Panc1 (cell line): Measurements from ENCODE around the gene ANXA6. TPM values are rescaled to one million over a fixed set of nuclear protein-coding genes. Genes with fewer than 3 reads are reported as not detected.

ENCODE experiments used
- ATAC-seq: fragments of 200-7000 bp; cut with Tn5 transposase; 2 replicates; pipeline ENCODE4 v1.9.1; 2020; ENCODE audit warnings: mild to moderate bottlenecking, moderate library complexity
- BruUV-seq: library from RNA; stranded (reverse); fragments of 400-500 nt; replicated peaks from 2 replicates; lab custom pipeline; 2021; lab: Mats Ljungman, UMichigan
- CTCF ChIA-PET: fragments of 300-600 bp; sonication (Branson Sonifier 250); formaldehyde crosslinking; loops from one replicate; lab custom pipeline; 2022; ENCODE audit warnings: antibody characterized with exemption; lab: Charles Lee
- POLR2A ChIA-PET: fragments of 300-600 bp; sonication (Branson Sonifier 250); formaldehyde crosslinking; loops from one replicate; lab custom pipeline; 2022; ENCODE audit warnings: antibody characterized with exemption; lab: Charles Lee
- DNase-seq: peaks from one replicate; pipeline ENCODE4 v3.0.0-alpha.2; 2010; ENCODE audit warnings: low read depth, low spot score
- H3K27ac ChIP-seq: 2 replicates; pipeline ENCODE4 v1.5.1; 2011; ENCODE audit warnings: mild to moderate bottlenecking, low read length, inconsistent platforms
- H3K27me3 ChIP-seq: fragments of 200-500 bp; sonication (Bioruptor generic); 2 replicates; pipeline ENCODE4 v1.6.0; 2014; ENCODE audit warnings: low read length, inconsistent platforms; ENCODE audit not compliant: control insufficient read depth, insufficient read depth
- H3K36me3 ChIP-seq: fragments of 200-500 bp; sonication (Bioruptor generic); 2 replicates; pipeline ENCODE4 v1.5.1; 2014; ENCODE audit warnings: inconsistent platforms, mild to moderate bottlenecking, low read length, moderate library complexity; ENCODE audit not compliant: control insufficient read depth, insufficient read depth
- H3K4me1 ChIP-seq: 2 replicates; pipeline ENCODE4 v1.5.1; 2011; ENCODE audit warnings: inconsistent platforms, mild to moderate bottlenecking, low read length, moderate library complexity; ENCODE audit not compliant: control insufficient read depth, insufficient read depth
- H3K4me3 ChIP-seq, 2 experiments: 2 replicates each; pipeline ENCODE4 v1.5.1; 2011 to 2012; ENCODE audit warnings: low read depth in 2 of 2, low read length in 2 of 2, mild to moderate bottlenecking in 2 of 2, inconsistent platforms in 1 of 2, moderate library complexity in 1 of 2
- H3K9me3 ChIP-seq: fragments of 200-500 bp; sonication (Bioruptor generic); 2 replicates; pipeline ENCODE4 v1.5.1; 2014; ENCODE audit warnings: low read depth, mild to moderate bottlenecking, inconsistent platforms, low read length, moderate library complexity; ENCODE audit not compliant: control insufficient read depth, insufficient read depth
- POLR2AphosphoS5 ChIP-seq: IDR thresholded peaks from 2 replicates; pipeline ENCODE4 v1.6.1; 2012; ENCODE audit warnings: mild to moderate bottlenecking, low read depth, low read length, moderate library complexity
- SIN3A ChIP-seq: IDR thresholded peaks from 2 replicates; pipeline ENCODE4 v1.6.1; 2012; ENCODE audit warnings: low read depth, mild to moderate bottlenecking, low read length, moderate library complexity, borderline replicate concordance; ENCODE audit not compliant: insufficient read depth
- TCF7L2 ChIP-seq: IDR thresholded peaks from 2 replicates; pipeline ENCODE4 v1.6.1; 2011; ENCODE audit warnings: mild to moderate bottlenecking, low read depth, low read length, inconsistent platforms
- in situ Hi-C: cut with HindIII; loops from 2 replicates; pipeline ENCODE4 v1.10.0; 2016; ENCODE audit warnings: low sequenced_read_pairs, low pct_unique_long_range_greater_than_20kb
- intact Hi-C: fragments of 100-400 bp; cut with micrococcal nuclease; formaldehyde crosslinking; loops from one replicate; pipeline ENCODE4 v1.10.0; 2022; ENCODE audit not compliant: unreplicated experiment
- total RNA-seq: library from RNA; stranded (reverse); gene quantifications from one replicate; pipeline ENCODE4 v1.2.1, GENCODE V29; 2021; ENCODE audit not compliant: unreplicated experiment
- TF ChIP-seq, protein P1 (sequence below), 2 experiments: IDR thresholded peaks; 2 replicates each; pipeline ENCODE4 v1.6.1; 2011 to 2012; ENCODE audit warnings: low read depth in 2 of 2, control low read depth in 1 of 2, low read length in 1 of 2, mild to moderate bottlenecking in 1 of 2, moderate library complexity in 1 of 2; ENCODE audit not compliant: insufficient read depth in 1 of 2
- TF ChIP-seq, protein P2 (sequence below): fragments of 450-650 bp; IDR thresholded peaks from 2 replicates; pipeline ENCODE4 v1.5.1; 2017; ENCODE audit warnings: mild to moderate bottlenecking

Gene ANXA6
- total RNA-seq, 1 experiment from 2014 or later: 60.0 TPM

DNA sequence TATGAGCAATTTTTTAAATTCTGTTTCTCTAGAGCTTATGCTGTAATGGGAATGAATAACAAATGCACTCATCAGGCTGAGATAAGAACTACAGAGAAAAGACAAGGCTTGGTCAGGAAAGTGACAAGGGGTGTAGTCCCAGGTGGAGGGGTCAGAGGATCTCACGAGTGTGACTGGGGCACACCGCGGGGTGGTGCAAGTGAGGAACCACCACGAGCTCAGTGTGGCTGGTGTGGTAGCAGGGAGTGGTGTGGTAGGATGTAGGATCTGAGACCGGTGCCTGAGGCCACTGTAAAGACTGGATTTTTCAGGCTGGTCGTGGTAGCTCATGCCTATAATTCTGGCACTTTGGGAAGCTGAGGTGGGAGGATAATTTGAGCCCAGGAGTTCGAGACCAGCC, 9.0 kb downstream of the ANXA6 start:
- Histone ChIP-seq H3K36me3 (no peaks in the 10 kb centered on the region), H3K27ac (no peak overlapping the region), H3K9me3 (no peaks in the 10 kb centered on the region), H3K27me3 (no peaks in the 10 kb centered on the region), H3K4me1 (no peaks in the 10 kb centered on the region), H3K4me3 (no peak overlapping the region)
- ATAC-seq: no peak
- no peak for TF ChIP-seq SIN3A
- TF ChIP-seq, protein P1, sequence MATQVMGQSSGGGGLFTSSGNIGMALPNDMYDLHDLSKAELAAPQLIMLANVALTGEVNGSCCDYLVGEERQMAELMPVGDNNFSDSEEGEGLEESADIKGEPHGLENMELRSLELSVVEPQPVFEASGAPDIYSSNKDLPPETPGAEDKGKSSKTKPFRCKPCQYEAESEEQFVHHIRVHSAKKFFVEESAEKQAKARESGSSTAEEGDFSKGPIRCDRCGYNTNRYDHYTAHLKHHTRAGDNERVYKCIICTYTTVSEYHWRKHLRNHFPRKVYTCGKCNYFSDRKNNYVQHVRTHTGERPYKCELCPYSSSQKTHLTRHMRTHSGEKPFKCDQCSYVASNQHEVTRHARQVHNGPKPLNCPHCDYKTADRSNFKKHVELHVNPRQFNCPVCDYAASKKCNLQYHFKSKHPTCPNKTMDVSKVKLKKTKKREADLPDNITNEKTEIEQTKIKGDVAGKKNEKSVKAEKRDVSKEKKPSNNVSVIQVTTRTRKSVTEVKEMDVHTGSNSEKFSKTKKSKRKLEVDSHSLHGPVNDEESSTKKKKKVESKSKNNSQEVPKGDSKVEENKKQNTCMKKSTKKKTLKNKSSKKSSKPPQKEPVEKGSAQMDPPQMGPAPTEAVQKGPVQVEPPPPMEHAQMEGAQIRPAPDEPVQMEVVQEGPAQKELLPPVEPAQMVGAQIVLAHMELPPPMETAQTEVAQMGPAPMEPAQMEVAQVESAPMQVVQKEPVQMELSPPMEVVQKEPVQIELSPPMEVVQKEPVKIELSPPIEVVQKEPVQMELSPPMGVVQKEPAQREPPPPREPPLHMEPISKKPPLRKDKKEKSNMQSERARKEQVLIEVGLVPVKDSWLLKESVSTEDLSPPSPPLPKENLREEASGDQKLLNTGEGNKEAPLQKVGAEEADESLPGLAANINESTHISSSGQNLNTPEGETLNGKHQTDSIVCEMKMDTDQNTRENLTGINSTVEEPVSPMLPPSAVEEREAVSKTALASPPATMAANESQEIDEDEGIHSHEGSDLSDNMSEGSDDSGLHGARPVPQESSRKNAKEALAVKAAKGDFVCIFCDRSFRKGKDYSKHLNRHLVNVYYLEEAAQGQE (IDR thresholded peaks at IDR 0.05; ENCODE audit: insufficient read depth in 1 of 2, low read depth in 2 of 2, low read length in 1 of 2): no peak
- TF ChIP-seq, protein P2, sequence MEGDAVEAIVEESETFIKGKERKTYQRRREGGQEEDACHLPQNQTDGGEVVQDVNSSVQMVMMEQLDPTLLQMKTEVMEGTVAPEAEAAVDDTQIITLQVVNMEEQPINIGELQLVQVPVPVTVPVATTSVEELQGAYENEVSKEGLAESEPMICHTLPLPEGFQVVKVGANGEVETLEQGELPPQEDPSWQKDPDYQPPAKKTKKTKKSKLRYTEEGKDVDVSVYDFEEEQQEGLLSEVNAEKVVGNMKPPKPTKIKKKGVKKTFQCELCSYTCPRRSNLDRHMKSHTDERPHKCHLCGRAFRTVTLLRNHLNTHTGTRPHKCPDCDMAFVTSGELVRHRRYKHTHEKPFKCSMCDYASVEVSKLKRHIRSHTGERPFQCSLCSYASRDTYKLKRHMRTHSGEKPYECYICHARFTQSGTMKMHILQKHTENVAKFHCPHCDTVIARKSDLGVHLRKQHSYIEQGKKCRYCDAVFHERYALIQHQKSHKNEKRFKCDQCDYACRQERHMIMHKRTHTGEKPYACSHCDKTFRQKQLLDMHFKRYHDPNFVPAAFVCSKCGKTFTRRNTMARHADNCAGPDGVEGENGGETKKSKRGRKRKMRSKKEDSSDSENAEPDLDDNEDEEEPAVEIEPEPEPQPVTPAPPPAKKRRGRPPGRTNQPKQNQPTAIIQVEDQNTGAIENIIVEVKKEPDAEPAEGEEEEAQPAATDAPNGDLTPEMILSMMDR: no peak
- in situ Hi-C loops (no loop called here), intact Hi-C loops (no loop called here)
- DNase-seq: no peak
- BruUV-seq: no TSS peak
- CTCF ChIA-PET: interaction anchor here (0.7 kb wide), 1 partner anchor 17 kb away, joined by 13 read pairs; no protein-coding TSS in a partner anchor
- POLR2A ChIA-PET: no interaction called here

DNA sequence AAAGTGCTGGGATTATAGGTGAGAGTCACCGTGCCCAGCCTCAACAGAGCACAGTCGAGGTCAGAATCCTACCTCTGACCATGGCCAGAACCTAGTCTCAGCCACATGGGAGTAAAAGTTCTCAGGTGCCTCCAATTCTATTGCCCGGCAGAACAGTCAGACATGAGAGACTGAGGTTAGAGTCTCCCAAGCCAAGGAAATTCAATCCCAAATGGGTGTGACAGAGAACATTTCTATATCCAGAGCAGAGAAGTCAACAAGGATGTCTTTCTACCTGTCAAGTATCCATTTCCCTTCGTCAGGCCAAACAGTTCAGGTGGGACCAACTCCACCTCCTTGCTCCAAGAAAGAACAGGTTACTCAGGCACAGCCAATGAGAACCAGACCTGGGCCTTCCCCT, 10.5 kb downstream of the ANXA6 start:
- no peaks in the 10 kb centered on the region for H3K36me3 ChIP-seq
- H3K4me3 ChIP-seq: no peak overlapping the region
- intact Hi-C loops: no loop called here
- CTCF ChIA-PET: no interaction called here
- DNase-seq (no peak), ATAC-seq (no peak)
- H3K9me3 ChIP-seq: no peaks in the 10 kb centered on the region
- in situ Hi-C loops: no loop called here
- no peak overlapping the region for H3K27ac ChIP-seq
- no TSS peak for BruUV-seq
- POLR2A ChIA-PET: no interaction called here
- H3K4me1 ChIP-seq: no peaks in the 10 kb centered on the region
- TF ChIP-seq SIN3A: no peak
- TF ChIP-seq, protein P1 (IDR thresholded peaks at IDR 0.05; ENCODE audit: insufficient read depth in 1 of 2, low read depth in 2 of 2, low read length in 1 of 2): no peak
- TF ChIP-seq, protein P2: no peak
- TF ChIP-seq TCF7L2: no peak
- no peak for TF ChIP-seq POLR2AphosphoS5
- no peaks in the 10 kb centered on the region for H3K27me3 ChIP-seq
